Tibial nerve (tissue), 4 donors: ENCODE measurements around the gene OR4D5. TPM values are rescaled to one million over a fixed set of nuclear protein-coding genes. Genes with fewer than 3 reads are reported as not detected.

ENCODE experiments used
- DNase-seq, 2 donors: peaks; one replicate each; pipeline ENCODE4 v3.0.0-alpha.2; 2019; ENCODE audit warnings: low spot score in 2 of 2
- H3K27ac ChIP-seq, 4 donors: fragments of 200-600 bp; sonication (generic) in 3 of 4; one replicate each; pipeline ENCODE4 v1.5.1; 2017 to 2019; ENCODE audit warnings: mild to moderate bottlenecking in 1 of 4
- H3K27me3 ChIP-seq, 2 donors: fragments of 200-600 bp; sonication (generic) in 1 of 2; one replicate each; pipeline versions ENCODE4 v1.5.1 to v1.6.0; 2017 to 2019
- H3K36me3 ChIP-seq, 3 donors: fragments of 200-600 bp; sonication (generic); one replicate each; pipeline ENCODE4 v1.5.1; 2018 to 2019
- H3K4me1 ChIP-seq, 4 donors: fragments of 200-600 bp; sonication (generic) in 3 of 4; one replicate each; pipeline ENCODE4 v1.5.1; 2017 to 2019
- H3K4me3 ChIP-seq, 4 donors: fragments of 200-600 bp; sonication (generic) in 3 of 4; one replicate each; pipeline ENCODE4 v1.5.1; 2017 to 2019; ENCODE audit warnings: mild to moderate bottlenecking in 1 of 4, moderate library complexity in 1 of 4
- H3K9me3 ChIP-seq, 4 donors: fragments of 200-600 bp; sonication (generic) in 3 of 4; one replicate each; pipeline ENCODE4 v1.5.1; 2017 to 2019
- CTCF ChIP-seq, 5 experiments: fragments of 200-600 bp in 3 of 5; fragments of 450-650 bp in 2 of 5; sonication (generic) in 3 of 5; IDR thresholded peaks; one replicate each; pipeline ENCODE4 v1.5.1; 2016 to 2019; ENCODE audit warnings: antibody characterized with exemption in 5 of 5, mild to moderate bottlenecking in 3 of 5, moderate library complexity in 2 of 5
- EP300 ChIP-seq, 2 donors: sonication (generic); formaldehyde crosslinking; IDR thresholded peaks; one replicate each; pipeline ENCODE4 v1.6.1; 2017; ENCODE audit warnings: antibody characterized with exemption in 2 of 2, mild to moderate bottlenecking in 1 of 2
- POLR2A ChIP-seq, 2 donors: fragments of 450-650 bp; IDR thresholded peaks; one replicate each; pipeline ENCODE4 v1.6.1; 2017; ENCODE audit warnings: antibody characterized with exemption in 2 of 2, mild to moderate bottlenecking in 2 of 2, moderate library complexity in 2 of 2
- WGBS, 2 donors: methylation state at CpG; one replicate each; pipeline ENCODE4 v1.1.5; 2018; 5-methylcytosine and 5-hydroxymethylcytosine counted together
- total RNA-seq, 4 donors: library from RNA; depleted of rRNA; stranded (reverse); fragments of >200 nt; gene quantifications; one replicate each; pipeline ENCODE4 v1.1.0, GENCODE V29; 2016

Gene OR4D5
- total RNA-seq, 4 donors from 2014 or later = not detected

- TF ChIP-seq CTCF (IDR thresholded peaks at IDR 0.05) (no peak), POLR2A (IDR thresholded peaks at IDR 0.05) (no peak), EP300 (IDR thresholded peaks at IDR 0.05) (no peak)
- H3K27ac ChIP-seq = no peak within 1 kb of the TSS
- no peaks in the 10 kb centered on the region for H3K27me3 ChIP-seq
- H3K4me3 ChIP-seq = no peak within 1 kb of the TSS
- H3K4me1 ChIP-seq = no peaks in the 10 kb centered on the region
- H3K36me3 ChIP-seq = no peaks in the 10 kb centered on the region
- no peak for DNase-seq
- H3K9me3 ChIP-seq = peaks cover 0 to 5% (median 0%) of the 10 kb centered on the region in 4 donors
Measured at GRCh38 chr11:123977731-123978347, 38.4 kb downstream of the OR4D5 start, which contains the start of gene OR10S1. TSS of gene OR10S1 (minus strand) at chr11:123977781. CDS start at chr11:123977664, 117 bp downstream.

GRCh38 chr11:123979311-123979710, 39.9 kb downstream of the OR4D5 start:
- WGBS, 2 donors = 72 to 89% methylated on average over 5 of the region's 5 CpGs
- Histone ChIP-seq H3K9me3 (peaks cover 0 to 11% (median 0%) of the 10 kb centered on the region in 4 donors), H3K27ac (no peak overlapping the region), H3K4me1 (no peaks in the 10 kb centered on the region), H3K36me3 (no peaks in the 10 kb centered on the region), H3K4me3 (no peak overlapping the region), H3K27me3 (no peaks in the 10 kb centered on the region)
- TF ChIP-seq POLR2A (IDR thresholded peaks at IDR 0.05) = no peak
- no peak for TF ChIP-seq CTCF (IDR thresholded peaks at IDR 0.05)
- TF ChIP-seq EP300 (IDR thresholded peaks at IDR 0.05) = no peak
- no peak for DNase-seq

Other genes starting within 250 kb of the OR4D5 start
- 10 to 100 TPM in 3 of 4 donors, 1 to 10 TPM in 1; 5.9 to 13.2 (median 10.6) TPM for gene ZNF202, start 198.0 kb upstream of the OR4D5 start, total RNA-seq
- not detected for gene OR6X1, start 185.1 kb upstream of the OR4D5 start, total RNA-seq
- not detected for gene OR6M1, start 133.3 kb upstream of the OR4D5 start, total RNA-seq
- not detected for gene TMEM225, start 53.9 kb upstream of the OR4D5 start, total RNA-seq
- gene OR8D4, start 37.5 kb upstream of the OR4D5 start, total RNA-seq = not detected
- not detected for gene OR6T1, start 4.2 kb downstream of the OR4D5 start, total RNA-seq
- not detected for gene OR10S1, start 38.2 kb downstream of the OR4D5 start, total RNA-seq
- not detected for gene OR10G6, start 55.5 kb downstream of the OR4D5 start, total RNA-seq
- not detected for gene OR10G4, start 73.4 kb downstream of the OR4D5 start, total RNA-seq
- not detected for gene OR10G9, start 83.4 kb downstream of the OR4D5 start, total RNA-seq
- not detected for gene OR10G8, start 87.2 kb downstream of the OR4D5 start, total RNA-seq
- not detected for gene OR10G7, start 101.7 kb downstream of the OR4D5 start, total RNA-seq
- gene VWA5A, start 175.8 kb downstream of the OR4D5 start, total RNA-seq = 10 to 100 TPM; 17.0 to 22.5 (median 19.9) TPM
- gene OR10D3, start 243.7 kb downstream of the OR4D5 start, total RNA-seq = not detected